ENCODE measurements around the gene C2orf42. TPM values are rescaled to one million over a fixed set of nuclear protein-coding genes. Genes with fewer than 3 reads are reported as not detected.

Gene C2orf42
- polyA plus RNA-seq, 1 experiment = 9.8 TPM

GRCh38 chr2:70203086-70203485 lies 12.3 kb upstream of the C2orf42 start:
- ChIA-PET CTCF (no interaction called here), POLR2A (no interaction called here)
- no peak for DNase-seq (ENCODE audit: low read depth)

GRCh38 chr2:70202236-70202806 lies 11.5 kb upstream of the C2orf42 start:
- DNase-seq (ENCODE audit: low read depth) = no peak
- H3K36me3 ChIP-seq (ENCODE audit: control insufficient read depth, insufficient read depth, low read length) = no peaks in the 10 kb centered on the region
- no peaks in the 10 kb centered on the region for H3K27me3 ChIP-seq (ENCODE audit: control insufficient read depth, insufficient read depth, low read length)
- H3K4me3 ChIP-seq (ENCODE audit: low read depth, low read length) = no peak overlapping the region
- no peak for TF ChIP-seq CTCF (IDR thresholded peaks at IDR 0.05; ENCODE audit: insufficient read depth, low read depth, low read length)
- CTCF ChIA-PET = interaction anchor here (0.6 kb wide), 1 partner anchor 99 kb away, joined by 3 read pairs; the partner anchor contains the start of gene FAM136A
- POLR2A ChIA-PET = interaction anchor here (1.0 kb wide), 1 partner anchor 11 kb away, joined by 3 read pairs; the partner anchor contains the start of gene C2orf42

More at GRCh38 chr2:70203086-70203485, 12.3 kb upstream of the C2orf42 start:
- Histone ChIP-seq H3K4me3 (ENCODE audit: low read depth, low read length) (no peak overlapping the region), H3K27me3 (ENCODE audit: control insufficient read depth, insufficient read depth, low read length) (no peaks in the 10 kb centered on the region), H3K36me3 (ENCODE audit: control insufficient read depth, insufficient read depth, low read length) (no peaks in the 10 kb centered on the region)
- no peak for TF ChIP-seq CTCF (IDR thresholded peaks at IDR 0.05; ENCODE audit: insufficient read depth, low read depth, low read length)

- CTCF ChIA-PET = interaction anchor here (0.6 to 1.2 kb wide), 2 partner anchors 10 to 100 kb away, joined by 3 read pairs; partner anchors contain the start of genes C2orf42 and FAM136A
- no peaks in the 10 kb centered on the region for H3K27me3 ChIP-seq (ENCODE audit: control insufficient read depth, insufficient read depth, low read length)
- DNase-seq (ENCODE audit: low read depth) = no peak
- no peak overlapping the region for H3K4me3 ChIP-seq (ENCODE audit: low read depth, low read length)
- POLR2A ChIA-PET = interaction anchor here (1.0 kb wide), 1 partner anchor 11 kb away, joined by 3 read pairs; the partner anchor contains the start of gene C2orf42
- no peak for TF ChIP-seq CTCF (IDR thresholded peaks at IDR 0.05; ENCODE audit: insufficient read depth, low read depth, low read length)
- no peaks in the 10 kb centered on the region for H3K36me3 ChIP-seq (ENCODE audit: control insufficient read depth, insufficient read depth, low read length)
Observed at GRCh38 chr2:70201831-70202230, 11.0 kb upstream of the C2orf42 start.

- DNase-seq (ENCODE audit: low read depth) = no peak
- POLR2A ChIA-PET = interaction anchor here (1.0 kb wide), 1 partner anchor 10 kb away, joined by 3 read pairs; the partner anchor contains the start of gene C2orf42
- CTCF ChIA-PET = interaction anchor here (0.6 to 1.2 kb wide), 3 partner anchors 10 to 100 kb away, joined by 3 read pairs; partner anchors contain the start of genes C2orf42 and FAM136A
- no peak for TF ChIP-seq CTCF (IDR thresholded peaks at IDR 0.05; ENCODE audit: insufficient read depth, low read depth, low read length)
- H3K27me3 ChIP-seq (ENCODE audit: control insufficient read depth, insufficient read depth, low read length) = no peaks in the 10 kb centered on the region
- no peak overlapping the region for H3K4me3 ChIP-seq (ENCODE audit: low read depth, low read length)
- H3K36me3 ChIP-seq (ENCODE audit: control insufficient read depth, insufficient read depth, low read length) = no peaks in the 10 kb centered on the region
Observed at GRCh38 chr2:70201225-70201768, 10.5 kb upstream of the C2orf42 start.

- ChIA-PET POLR2A (interaction anchor here (0.6 kb wide), 1 partner anchor 340 kb away, joined by 25 read pairs; no protein-coding TSS in a partner anchor), CTCF (no interaction called here)
- no peak for TF ChIP-seq CTCF (IDR thresholded peaks at IDR 0.05; ENCODE audit: insufficient read depth, low read depth, low read length)
- Histone ChIP-seq H3K4me3 (ENCODE audit: low read depth, low read length) (no peak overlapping the region), H3K27me3 (ENCODE audit: control insufficient read depth, insufficient read depth, low read length) (no peaks in the 10 kb centered on the region), H3K36me3 (ENCODE audit: control insufficient read depth, insufficient read depth, low read length) (no peaks in the 10 kb centered on the region)
- no peak for DNase-seq (ENCODE audit: low read depth)
Observed at GRCh38 chr2:70199320-70199864, 8.6 kb upstream of the C2orf42 start.

Data from BJ (cell line).